ENCODE results near the gene PCYT2. TPM values are rescaled to one million over a fixed set of nuclear protein-coding genes. Genes with fewer than 3 reads are reported as not detected.

The PCYT2 gene
- total RNA-seq, 2 experiments from 2014 or later, result 48.5 TPM

DNA sequence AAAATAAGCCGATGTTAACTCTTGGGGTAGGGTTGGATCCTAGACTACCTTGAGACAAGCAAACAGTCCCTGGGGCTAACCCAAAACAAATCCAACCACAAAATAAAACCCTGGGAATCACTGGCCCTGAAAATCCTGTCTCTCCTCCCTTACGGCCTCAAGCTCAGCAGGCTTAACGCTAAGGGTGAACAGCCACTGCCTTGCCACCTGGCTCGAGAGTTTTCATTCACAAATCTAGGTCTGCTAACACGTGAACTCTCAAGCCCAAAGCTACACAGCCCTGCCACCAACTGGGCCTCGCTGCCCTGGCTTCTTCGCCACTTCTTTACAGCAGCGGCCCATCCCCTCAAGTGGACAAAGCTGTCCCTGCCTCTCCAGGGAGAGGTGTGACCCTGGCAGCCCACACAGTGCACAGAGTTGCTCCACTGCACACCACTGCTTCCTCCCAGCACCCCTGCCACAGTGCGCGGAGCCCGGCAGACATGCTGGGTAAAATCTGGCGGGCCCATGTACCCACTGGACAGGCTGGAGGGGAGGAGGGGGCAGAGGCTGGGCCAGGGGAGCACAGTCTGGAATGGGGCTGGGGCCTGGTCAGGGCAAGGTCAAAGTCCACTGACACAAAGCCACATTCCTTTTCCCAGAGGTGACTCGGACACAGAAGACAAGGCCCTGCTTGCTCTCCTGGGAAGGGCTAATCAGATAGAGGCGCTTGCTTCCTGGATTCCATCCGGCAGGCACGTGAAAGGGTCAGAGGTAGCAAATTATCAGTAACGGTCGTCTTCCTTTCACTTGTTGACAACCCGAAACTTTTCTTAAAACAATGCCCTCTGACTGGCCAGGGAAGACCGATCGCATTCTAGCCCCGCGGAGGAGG, 996 bp downstream of the PCYT2 start:
- Mint-ChIP-seq H3K9me3 (ENCODE audit: low read depth) (no peaks in the 10 kb centered on the region), H3K36me3 (peaks cover 21% of the 10 kb centered on the region), H3K27me3 (no peaks in the 10 kb centered on the region), H3K27ac (peak overlapping the region; percentile 70), H3K4me1 (peaks cover 12% of the 10 kb centered on the region), H3K4me3 (peak overlapping the region; percentile 83)
- DNase-seq, result no peak
- CTCF ChIA-PET, result interaction anchor here (1.2 to 1.4 kb wide), 2 partner anchors 12 to 41 kb away, joined by 3 read pairs; no protein-coding TSS in a partner anchor
- no peak for ATAC-seq

DNA sequence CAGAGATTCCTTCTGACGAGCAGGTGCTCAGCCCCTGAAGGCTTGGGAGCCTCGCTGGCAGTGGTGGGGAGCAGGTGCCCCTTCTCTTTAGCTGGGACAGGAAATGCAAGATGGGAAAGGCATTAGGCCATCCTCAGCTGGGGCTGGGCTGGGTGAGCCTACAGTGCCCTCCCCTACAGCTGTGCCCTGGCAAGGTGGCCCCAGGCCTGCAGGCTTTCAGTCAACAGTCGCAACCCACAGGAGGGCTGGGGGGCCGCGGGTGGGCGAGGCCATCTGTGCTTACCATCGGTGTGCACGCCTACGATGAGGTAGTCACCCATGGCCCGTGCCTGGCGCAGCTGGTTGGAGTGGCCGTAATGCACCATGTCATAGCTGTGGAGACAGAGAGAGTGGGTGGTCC, 2.0 kb downstream of the PCYT2 start:
- Mint-ChIP-seq H3K27ac (no peak overlapping the region), H3K4me1 (peaks cover 11% of the 10 kb centered on the region), H3K36me3 (peaks cover 15% of the 10 kb centered on the region), H3K27me3 (no peaks in the 10 kb centered on the region), H3K9me3 (ENCODE audit: low read depth) (no peaks in the 10 kb centered on the region), H3K4me3 (no peak overlapping the region)
- DNase-seq (no peak), ATAC-seq (no peak)
- CTCF ChIA-PET, result interaction anchor here (0.8 to 1.4 kb wide), 3 partner anchors 11 to 40 kb away, joined by 3 read pairs; no protein-coding TSS in a partner anchor

- Mint-ChIP-seq H3K4me3 (no peak overlapping the region), H3K36me3 (peaks cover 14% of the 10 kb centered on the region)
Observed at GRCh38 chr17:81908793-81909192, 2.4 kb downstream of the PCYT2 start.

DNA sequence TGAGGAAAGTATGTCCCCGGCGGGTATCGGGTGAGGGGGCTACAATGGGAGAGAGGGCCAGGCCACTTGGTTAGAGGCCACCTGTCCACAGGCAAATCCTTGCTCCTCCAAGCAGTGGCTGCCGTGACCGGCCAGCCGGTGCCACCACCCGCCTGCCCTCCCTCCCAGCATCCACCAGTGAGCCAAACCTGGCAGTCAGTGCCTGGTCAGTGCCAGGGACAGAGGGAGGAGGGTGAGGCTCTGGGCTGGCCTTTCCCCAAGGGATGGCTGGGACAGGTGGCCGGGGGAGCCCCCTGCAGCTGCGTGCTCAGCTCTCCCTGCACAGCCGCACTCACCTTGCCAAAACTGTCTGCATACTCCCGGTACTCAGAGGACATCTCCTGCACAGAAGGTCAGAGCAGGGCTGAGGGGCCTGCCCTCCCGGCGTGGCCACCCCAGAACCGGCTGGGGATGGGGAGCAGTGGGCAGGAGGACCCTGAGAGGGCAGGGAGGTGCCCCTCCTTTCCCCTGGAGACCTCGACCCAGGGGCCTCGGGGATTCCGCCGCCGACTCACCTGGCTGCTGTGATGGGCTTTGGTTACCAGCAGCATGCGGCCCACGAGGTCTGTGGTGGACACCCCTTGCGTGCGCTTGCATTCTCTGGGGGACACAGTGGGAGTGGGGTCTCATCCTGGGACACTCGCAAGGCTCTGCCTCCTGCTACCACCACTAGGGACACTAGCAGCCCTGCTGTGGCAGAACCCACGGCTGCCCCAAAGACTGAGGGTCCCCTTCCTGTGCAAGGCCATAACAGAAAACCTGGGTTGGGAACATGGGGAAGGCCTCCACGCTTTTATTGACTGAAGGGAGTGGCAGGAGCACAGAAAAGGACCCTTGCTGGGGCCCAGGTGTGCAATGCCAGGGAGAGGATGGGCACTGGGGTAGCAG, 3.7 kb downstream of the PCYT2 start:
- DNase-seq, result no peak
- Mint-ChIP-seq H3K4me3 (no peak overlapping the region), H3K36me3 (peaks cover 5% of the 10 kb centered on the region), H3K9me3 (ENCODE audit: low read depth) (no peaks in the 10 kb centered on the region), H3K4me1 (peaks cover 9% of the 10 kb centered on the region), H3K27ac (no peak overlapping the region), H3K27me3 (no peaks in the 10 kb centered on the region)
- ATAC-seq, result no peak
- CTCF ChIA-PET, result no interaction called here

More at GRCh38 chr17:81908793-81909192, 2.4 kb downstream of the PCYT2 start:
- DNase-seq, result no peak
- no peaks in the 10 kb centered on the region for H3K27me3 Mint-ChIP-seq
- peaks cover 11% of the 10 kb centered on the region for H3K4me1 Mint-ChIP-seq
- H3K9me3 Mint-ChIP-seq (ENCODE audit: low read depth), result no peaks in the 10 kb centered on the region
- CTCF ChIA-PET, result interaction anchor here (0.8 kb wide), 1 partner anchor 19 kb away, joined by 3 read pairs; no protein-coding TSS in a partner anchor
- no peak overlapping the region for H3K27ac Mint-ChIP-seq
- no peak for ATAC-seq

DNA sequence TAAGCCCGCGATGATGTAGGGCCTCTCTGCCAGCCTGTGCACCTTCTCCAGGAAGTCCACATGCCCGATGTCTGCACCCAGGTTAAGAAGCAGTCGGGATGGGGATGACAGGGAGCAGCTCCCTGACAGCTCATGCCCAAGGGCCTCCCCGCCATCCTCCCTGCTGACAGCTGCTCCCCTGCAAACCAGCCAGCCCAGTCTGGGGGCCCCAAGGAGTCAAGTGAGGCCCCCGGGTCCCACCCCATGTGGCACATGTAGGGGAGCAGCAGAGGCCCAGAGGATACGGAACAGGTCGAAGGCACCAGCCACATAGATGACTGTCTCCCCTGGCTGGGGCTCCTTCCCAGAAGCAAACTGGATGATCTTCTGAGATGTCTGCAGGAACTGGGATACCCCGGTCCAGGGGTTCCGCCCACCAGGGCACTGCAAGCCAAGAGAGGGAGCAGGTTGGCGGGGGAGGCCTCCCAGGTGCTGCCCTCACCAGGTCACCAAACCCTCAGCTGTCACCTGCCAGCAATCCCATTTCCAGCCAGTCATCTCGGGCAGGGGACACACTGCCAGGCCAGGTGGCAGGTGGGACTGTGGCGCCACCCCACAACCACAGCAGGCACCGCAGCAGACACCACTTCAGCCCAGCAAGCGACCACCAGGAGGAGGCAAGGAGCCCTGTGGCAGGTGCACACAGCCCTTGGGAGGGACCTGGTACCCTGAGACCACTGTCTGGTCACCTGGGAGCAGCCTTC, 4.6 kb downstream of the PCYT2 start:
- H3K4me3 Mint-ChIP-seq, result no peak overlapping the region
- peaks cover under 1% of the 10 kb centered on the region for H3K27me3 Mint-ChIP-seq
- peaks cover 7% of the 10 kb centered on the region for H3K4me1 Mint-ChIP-seq
- ATAC-seq (no peak), DNase-seq (no peak)
- no peak overlapping the region for H3K27ac Mint-ChIP-seq
- H3K9me3 Mint-ChIP-seq (ENCODE audit: low read depth), result no peaks in the 10 kb centered on the region
- peaks cover 1% of the 10 kb centered on the region for H3K36me3 Mint-ChIP-seq
- CTCF ChIA-PET, result interaction anchor here (1.0 kb wide), 1 partner anchor 13 kb away, joined by 3 read pairs; no protein-coding TSS in a partner anchor

- Mint-ChIP-seq H3K9me3 (ENCODE audit: low read depth) (no peaks in the 10 kb centered on the region), H3K4me3 (no peak overlapping the region), H3K27ac (no peak overlapping the region), H3K4me1 (peaks cover 10% of the 10 kb centered on the region), H3K27me3 (peaks cover 7% of the 10 kb centered on the region), H3K36me3 (peaks cover 4% of the 10 kb centered on the region)
- DNase-seq (no peak), ATAC-seq (no peak)
- CTCF ChIA-PET, result interaction anchor here (1.0 kb wide), 1 partner anchor 12 kb away, joined by 3 read pairs; no protein-coding TSS in a partner anchor
Observed at GRCh38 chr17:81905993-81906392, 5.2 kb downstream of the PCYT2 start.

DNA sequence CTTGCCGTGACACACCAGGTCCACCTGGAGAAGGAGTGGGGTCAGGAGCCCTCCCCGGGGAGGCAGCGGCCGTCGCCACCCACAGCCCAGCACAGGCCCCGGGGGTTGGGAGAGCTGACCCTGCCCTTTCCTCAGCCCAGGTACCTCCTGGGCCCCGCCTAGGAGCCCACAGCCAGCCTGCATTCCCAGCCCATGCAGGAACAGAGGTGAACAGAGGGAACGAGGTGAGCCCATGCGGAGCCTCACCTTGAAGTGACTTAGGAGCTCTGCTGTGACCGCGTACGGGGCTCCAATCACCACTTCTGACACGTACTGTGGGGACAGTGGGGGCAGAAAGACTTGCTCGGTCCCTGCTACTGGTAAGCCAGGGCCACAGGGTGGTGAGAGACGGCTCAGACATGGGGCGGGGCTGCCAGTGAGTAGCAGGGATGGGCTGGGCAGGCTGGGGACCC, 5.7 kb downstream of the PCYT2 start:
- H3K27me3 Mint-ChIP-seq, result peaks cover 10% of the 10 kb centered on the region
- H3K4me3 Mint-ChIP-seq, result no peak overlapping the region
- peaks cover 10% of the 10 kb centered on the region for H3K4me1 Mint-ChIP-seq
- ATAC-seq, result no peak
- no peaks in the 10 kb centered on the region for H3K9me3 Mint-ChIP-seq (ENCODE audit: low read depth)
- peaks cover 5% of the 10 kb centered on the region for H3K36me3 Mint-ChIP-seq
- DNase-seq, result no peak
- no peak overlapping the region for H3K27ac Mint-ChIP-seq
- CTCF ChIA-PET, result interaction anchor here (1.0 kb wide), 1 partner anchor 12 kb away, joined by 3 read pairs; no protein-coding TSS in a partner anchor

GRCh38 chr17:81904600-81905423, 6.4 kb downstream of the PCYT2 start:
- CTCF ChIA-PET, result no interaction called here
- Mint-ChIP-seq H3K4me3 (no peak overlapping the region), H3K27ac (no peak overlapping the region)

DNA sequence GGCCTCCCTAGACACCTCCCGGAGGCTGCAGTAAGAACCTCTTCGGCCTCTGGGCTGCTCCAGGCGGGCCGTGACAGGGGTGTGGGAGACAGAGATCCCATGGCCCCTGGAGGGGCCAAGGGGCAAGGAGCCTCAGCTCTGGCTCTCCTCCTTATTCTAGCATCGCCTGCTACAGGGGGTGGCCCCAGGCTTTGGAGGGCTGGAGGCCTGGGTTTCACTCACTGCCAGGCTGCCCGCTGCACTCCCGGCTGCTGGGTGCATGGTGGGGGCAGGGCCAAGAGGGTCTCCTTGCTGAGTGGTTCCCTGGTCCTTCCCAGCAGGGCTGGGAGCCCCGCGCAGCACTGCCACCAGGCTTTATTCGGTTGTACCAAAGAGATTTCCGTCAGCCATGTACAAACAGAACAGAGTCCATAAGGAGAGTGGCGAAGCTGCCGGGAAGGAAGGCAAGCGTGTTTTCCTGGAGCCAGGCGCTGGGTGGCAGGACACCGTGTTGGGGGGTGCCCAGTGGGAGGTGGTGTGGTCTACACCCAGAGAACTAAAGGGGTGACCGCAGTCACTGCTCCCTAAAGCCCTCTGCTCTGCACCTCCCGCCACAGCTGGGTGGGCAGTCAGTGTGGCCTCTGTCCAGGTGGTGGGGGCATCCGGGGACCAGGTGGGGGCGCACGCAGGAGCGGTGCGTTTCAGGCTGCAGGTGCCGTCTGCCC, 7.2 kb downstream of the PCYT2 start:
- CTCF ChIA-PET, result no interaction called here
- peaks cover 4% of the 10 kb centered on the region for H3K4me1 Mint-ChIP-seq
- H3K9me3 Mint-ChIP-seq (ENCODE audit: low read depth), result no peaks in the 10 kb centered on the region
- no peak overlapping the region for H3K4me3 Mint-ChIP-seq
- no peak for ATAC-seq
- DNase-seq, result no peak
- H3K27ac Mint-ChIP-seq, result no peak overlapping the region
- peaks cover 10% of the 10 kb centered on the region for H3K36me3 Mint-ChIP-seq
- H3K27me3 Mint-ChIP-seq, result peaks cover 10% of the 10 kb centered on the region

More at GRCh38 chr17:81904600-81905423, 6.4 kb downstream of the PCYT2 start:
- DNase-seq, result no peak
- Mint-ChIP-seq H3K27me3 (peaks cover 10% of the 10 kb centered on the region), H3K9me3 (ENCODE audit: low read depth) (no peaks in the 10 kb centered on the region), H3K36me3 (peaks cover 9% of the 10 kb centered on the region), H3K4me1 (peaks cover 4% of the 10 kb centered on the region)
- ATAC-seq, result no peak

GRCh38 chr17:81903415-81903831, 7.8 kb downstream of the PCYT2 start:
- Mint-ChIP-seq H3K9me3 (ENCODE audit: low read depth) (no peaks in the 10 kb centered on the region), H3K27ac (no peak overlapping the region), H3K36me3 (peaks cover 10% of the 10 kb centered on the region), H3K4me3 (no peak overlapping the region), H3K27me3 (peaks cover 10% of the 10 kb centered on the region), H3K4me1 (peaks cover 4% of the 10 kb centered on the region)
- ATAC-seq (no peak), DNase-seq (no peak)
- CTCF ChIA-PET, result interaction anchor here (1.4 kb wide), 1 partner anchor 11 kb away, joined by 5 read pairs; the partner anchor contains the start of gene ANAPC11

DNA sequence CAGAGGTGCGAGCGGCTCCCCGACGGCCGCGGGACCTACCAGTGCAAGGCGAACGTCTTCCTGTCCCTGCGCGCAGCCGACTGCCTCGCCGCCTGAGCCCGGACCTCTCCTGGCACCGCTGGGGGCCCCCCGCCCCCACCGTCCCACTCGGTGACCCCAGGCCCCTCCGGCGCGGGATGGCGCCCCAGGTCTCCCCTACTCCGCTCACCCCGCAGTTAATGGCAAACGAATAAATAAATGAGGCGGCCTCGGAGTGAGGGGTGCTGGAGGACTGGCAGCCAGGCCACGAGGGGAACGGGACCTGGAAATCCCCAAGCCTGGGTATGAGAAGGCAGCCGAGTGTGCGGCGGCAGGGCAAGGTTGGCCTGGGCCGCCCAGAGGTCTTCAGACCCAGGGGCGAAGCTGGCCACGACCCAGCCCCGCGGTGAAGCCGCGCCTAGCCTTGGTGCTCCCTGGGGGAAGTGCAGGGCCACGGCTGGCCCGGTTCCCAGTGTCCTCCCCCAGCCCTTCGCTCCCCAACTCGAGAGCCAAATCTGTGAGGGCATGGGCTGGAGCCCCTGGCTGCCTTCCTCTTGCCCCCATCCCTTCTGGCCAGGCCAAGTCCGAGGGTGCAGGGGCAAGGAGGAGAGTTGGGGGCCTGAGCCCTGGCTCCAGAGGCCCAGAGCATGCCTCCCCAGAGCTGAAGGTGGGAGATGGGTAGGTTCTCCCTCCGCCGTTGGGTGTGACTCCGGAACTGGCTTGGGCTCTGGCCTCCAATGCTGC, 8.4 kb downstream of the PCYT2 start:
- Mint-ChIP-seq H3K27ac (no peak overlapping the region), H3K36me3 (peaks cover 10% of the 10 kb centered on the region), H3K27me3 (peaks cover 10% of the 10 kb centered on the region), H3K4me3 (no peak overlapping the region), H3K4me1 (peaks cover 4% of the 10 kb centered on the region), H3K9me3 (ENCODE audit: low read depth) (no peaks in the 10 kb centered on the region)
- CTCF ChIA-PET, result interaction anchor here (1.4 kb wide), 1 partner anchor 11 kb away, joined by 5 read pairs; the partner anchor contains the start of gene ANAPC11
- DNase-seq (no peak), ATAC-seq (peak; percentile 43)
